Measurements from ENCODE around the gene SHISA5. TPM values are rescaled to one million over a fixed set of nuclear protein-coding genes. Genes with fewer than 3 reads are reported as not detected.

SHISA5 gene
- total and polyA plus RNA-seq, 2 donors (not counting 1 experiment from before 2014, with no cell fraction given) = 147 to 183 TPM

DNA sequence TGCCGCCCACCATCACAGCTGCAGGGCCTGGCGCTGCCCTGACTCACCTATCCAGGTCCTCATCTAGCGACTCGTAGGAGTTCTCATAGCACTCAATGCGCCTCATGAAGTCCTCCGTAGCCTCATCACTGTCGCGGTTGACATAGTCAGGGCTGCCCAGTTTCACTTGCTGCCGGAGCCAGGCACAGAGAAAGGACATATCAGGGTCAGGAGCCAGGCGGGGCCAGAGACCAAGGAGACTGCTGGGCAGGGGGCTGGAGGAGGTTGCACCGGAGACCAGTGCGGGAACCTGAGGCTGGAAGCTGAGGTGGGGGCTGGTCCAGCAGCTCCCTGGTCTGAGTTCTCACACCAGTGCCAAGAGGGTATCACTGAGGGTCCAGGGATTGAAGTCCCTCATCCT is 34.5 kb upstream of the SHISA5 start:
- Mint-ChIP-seq H3K27ac (no peak overlapping the region), H3K9me3 (ENCODE audit: insufficient read depth) (no peaks in the 10 kb centered on the region), H3K4me1 (no peaks in the 10 kb centered on the region), H3K27me3 (no peaks in the 10 kb centered on the region), H3K4me3 (no peak overlapping the region)
- ChIA-PET CTCF (no interaction called here), POLR2A (no interaction called here)
- Histone ChIP-seq H3K79me2 (ENCODE audit: control insufficient read depth, insufficient read depth, low read length) (no peaks in the 10 kb centered on the region), H3K4me2 (replicated peaks; ENCODE audit: low read depth, low read length, poor library complexity, severe bottlenecking) (no peak overlapping the region), H3K9ac (ENCODE audit: low read length) (no peak overlapping the region), H3K27me3 (replicated peaks in 1 of 4; ENCODE audit: control extremely low read depth in 1 of 4, control insufficient read depth in 3 of 4, insufficient read depth in 4 of 4, low read length in 3 of 4) (peaks cover 0 to 6% (median 0%) of the 10 kb centered on the region in 4 experiments), H3K9me3 (ENCODE audit: control extremely low read depth in 1 of 3, control insufficient read depth in 2 of 3, insufficient read depth in 1 of 3, low read length in 2 of 3) (no peaks in the 10 kb centered on the region), H3K4me3 (ENCODE audit: control extremely low read depth in 1 of 5, extremely low read depth in 1 of 5, insufficient read depth in 1 of 5, low read depth in 2 of 5, low read length in 4 of 5) (no peak overlapping the region), H3K36me3 (replicated peaks in 1 of 2; ENCODE audit: control extremely low read depth in 1 of 2, control insufficient read depth in 1 of 2, extremely low read depth in 1 of 2, insufficient read depth in 2 of 2, low read length in 1 of 2) (no peaks in the 10 kb centered on the region), H3K27ac (ENCODE audit: low read length in 2 of 2) (no peak overlapping the region), H4K20me1 (ENCODE audit: control insufficient read depth, insufficient read depth, low read length, poor library complexity, severe bottlenecking) (no peaks in the 10 kb centered on the region), H3K4me1 (ENCODE audit: control insufficient read depth in 2 of 2, insufficient read depth in 2 of 2, low read length in 2 of 2) (no peaks in the 10 kb centered on the region), H2AFZ (ENCODE audit: insufficient read depth, low read depth, low read length, poor library complexity, severe bottlenecking) (no peak overlapping the region)
- no peak for ATAC-seq (ENCODE audit: low read depth)
- WGBS (ENCODE audit: insufficient coverage) = 93% methylated on average over 11 of the region's 12 CpGs
- no peak for DNase-seq
- intact Hi-C loops (cut with micrococcal nuclease) = no loop called here
- TF ChIP-seq EZH2 (IDR thresholded peaks at IDR 0.05; ENCODE audit: borderline replicate concordance, insufficient read depth, low read depth, low read length, poor library complexity, severe bottlenecking) = no peak
- TF ChIP-seq, protein P1, sequence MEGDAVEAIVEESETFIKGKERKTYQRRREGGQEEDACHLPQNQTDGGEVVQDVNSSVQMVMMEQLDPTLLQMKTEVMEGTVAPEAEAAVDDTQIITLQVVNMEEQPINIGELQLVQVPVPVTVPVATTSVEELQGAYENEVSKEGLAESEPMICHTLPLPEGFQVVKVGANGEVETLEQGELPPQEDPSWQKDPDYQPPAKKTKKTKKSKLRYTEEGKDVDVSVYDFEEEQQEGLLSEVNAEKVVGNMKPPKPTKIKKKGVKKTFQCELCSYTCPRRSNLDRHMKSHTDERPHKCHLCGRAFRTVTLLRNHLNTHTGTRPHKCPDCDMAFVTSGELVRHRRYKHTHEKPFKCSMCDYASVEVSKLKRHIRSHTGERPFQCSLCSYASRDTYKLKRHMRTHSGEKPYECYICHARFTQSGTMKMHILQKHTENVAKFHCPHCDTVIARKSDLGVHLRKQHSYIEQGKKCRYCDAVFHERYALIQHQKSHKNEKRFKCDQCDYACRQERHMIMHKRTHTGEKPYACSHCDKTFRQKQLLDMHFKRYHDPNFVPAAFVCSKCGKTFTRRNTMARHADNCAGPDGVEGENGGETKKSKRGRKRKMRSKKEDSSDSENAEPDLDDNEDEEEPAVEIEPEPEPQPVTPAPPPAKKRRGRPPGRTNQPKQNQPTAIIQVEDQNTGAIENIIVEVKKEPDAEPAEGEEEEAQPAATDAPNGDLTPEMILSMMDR (IDR thresholded peaks at IDR 0.05) = no peak

DNA sequence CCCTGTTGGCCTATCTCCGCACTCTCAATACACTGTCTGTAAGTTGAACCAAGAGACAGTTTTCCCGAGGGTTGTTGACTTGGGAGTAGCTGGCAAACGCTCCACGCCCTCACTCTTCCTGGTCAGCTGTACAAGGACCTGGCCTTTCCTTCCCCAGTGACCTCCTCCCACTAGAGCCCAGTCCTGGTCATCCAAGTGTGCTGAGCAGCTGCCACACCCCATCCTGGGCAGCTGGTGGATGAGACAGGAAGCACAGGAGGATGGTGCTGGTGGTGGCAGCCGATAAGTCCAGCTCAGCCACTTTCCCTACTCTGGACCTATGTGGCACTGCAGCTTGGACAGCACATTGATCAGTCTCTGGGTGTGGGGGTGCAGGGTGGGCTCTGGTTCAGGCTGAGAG is 32.8 kb upstream of the SHISA5 start:
- Mint-ChIP-seq H3K4me1 (no peaks in the 10 kb centered on the region), H3K9me3 (ENCODE audit: insufficient read depth) (no peaks in the 10 kb centered on the region), H3K27me3 (no peaks in the 10 kb centered on the region), H3K4me3 (no peak overlapping the region), H3K27ac (no peak overlapping the region)
- WGBS (ENCODE audit: insufficient coverage) = 87% methylated on average over 5 of the region's 5 CpGs
- H3K9me3 ChIP-seq (ENCODE audit: control extremely low read depth in 1 of 3, control insufficient read depth in 2 of 3, insufficient read depth in 1 of 3, low read length in 2 of 3) = no peaks in the 10 kb centered on the region
- no peak overlapping the region for H3K27ac ChIP-seq (ENCODE audit: low read length in 2 of 2)
- CTCF ChIA-PET = no interaction called here
- intact Hi-C loops (cut with micrococcal nuclease) = no loop called here
- H3K4me2 ChIP-seq (replicated peaks; ENCODE audit: low read depth, low read length, poor library complexity, severe bottlenecking) = no peak overlapping the region
- no peak overlapping the region for H3K4me3 ChIP-seq (ENCODE audit: control extremely low read depth in 1 of 5, extremely low read depth in 1 of 5, insufficient read depth in 1 of 5, low read depth in 2 of 5, low read length in 4 of 5)
- no peaks in the 10 kb centered on the region for H3K79me2 ChIP-seq (ENCODE audit: control insufficient read depth, insufficient read depth, low read length)
- no peak overlapping the region for H3K9ac ChIP-seq (ENCODE audit: low read length)
- TF ChIP-seq EZH2 (IDR thresholded peaks at IDR 0.05; ENCODE audit: borderline replicate concordance, insufficient read depth, low read depth, low read length, poor library complexity, severe bottlenecking) = no peak
- TF ChIP-seq, protein P1 (IDR thresholded peaks at IDR 0.05) = no peak
- no peaks in the 10 kb centered on the region for H3K4me1 ChIP-seq (ENCODE audit: control insufficient read depth in 2 of 2, insufficient read depth in 2 of 2, low read length in 2 of 2)
- H3K36me3 ChIP-seq (replicated peaks in 1 of 2; ENCODE audit: control extremely low read depth in 1 of 2, control insufficient read depth in 1 of 2, extremely low read depth in 1 of 2, insufficient read depth in 2 of 2, low read length in 1 of 2) = no peaks in the 10 kb centered on the region
- H4K20me1 ChIP-seq (ENCODE audit: control insufficient read depth, insufficient read depth, low read length, poor library complexity, severe bottlenecking) = no peaks in the 10 kb centered on the region
- H3K27me3 ChIP-seq (replicated peaks in 1 of 4; ENCODE audit: control extremely low read depth in 1 of 4, control insufficient read depth in 3 of 4, insufficient read depth in 4 of 4, low read length in 3 of 4) = no peaks in the 10 kb centered on the region
- DNase-seq (no peak), ATAC-seq (ENCODE audit: low read depth) (no peak)
- no peak overlapping the region for H2AFZ ChIP-seq (ENCODE audit: insufficient read depth, low read depth, low read length, poor library complexity, severe bottlenecking)
- POLR2A ChIA-PET = no interaction called here

All from B cell (primary cell).